ENCODE measurements around the gene FCN3.

FCN3 gene

DNA sequence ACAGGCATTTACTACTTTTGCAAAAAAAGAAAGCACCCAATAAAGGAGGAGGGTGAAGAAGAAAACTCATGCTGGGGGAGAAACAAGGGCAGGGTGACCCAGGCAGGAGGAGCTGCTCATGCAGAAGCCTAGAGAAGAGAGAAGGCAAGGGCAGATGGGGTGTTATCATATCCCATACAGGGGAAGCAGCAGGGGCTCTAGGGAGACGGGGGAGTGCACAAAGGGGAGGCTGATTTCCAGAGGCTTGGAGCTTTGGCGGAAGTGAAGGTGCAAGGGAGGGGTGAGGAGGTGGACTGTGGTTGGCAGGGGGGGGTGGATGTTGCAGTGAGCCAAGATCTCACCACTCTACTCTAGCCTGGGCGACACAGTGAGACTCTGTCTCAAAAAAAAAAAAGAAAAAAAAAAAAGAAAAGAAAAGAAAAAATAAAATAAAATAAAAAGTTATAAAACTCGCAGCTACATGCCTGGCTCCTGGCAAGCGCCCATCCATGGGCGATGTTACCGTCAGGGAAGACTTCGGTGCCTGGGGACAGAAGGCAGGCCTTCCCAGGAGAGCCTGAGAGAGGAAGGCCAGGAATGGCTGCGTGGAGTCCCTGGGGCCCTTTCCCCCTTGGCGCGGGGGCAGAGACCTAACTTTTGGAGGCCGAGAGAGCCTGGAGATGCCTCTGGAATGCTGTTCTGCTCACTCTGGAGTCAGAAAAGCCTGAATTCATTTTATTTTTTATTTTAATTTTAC, 3.3 kb upstream of the FCN3 start:
- DNase-seq: no peak

- DNase-seq: no peak
Observed at GRCh38 chr1:27372808-27373690, 1.6 kb downstream of the FCN3 start.

DNA sequence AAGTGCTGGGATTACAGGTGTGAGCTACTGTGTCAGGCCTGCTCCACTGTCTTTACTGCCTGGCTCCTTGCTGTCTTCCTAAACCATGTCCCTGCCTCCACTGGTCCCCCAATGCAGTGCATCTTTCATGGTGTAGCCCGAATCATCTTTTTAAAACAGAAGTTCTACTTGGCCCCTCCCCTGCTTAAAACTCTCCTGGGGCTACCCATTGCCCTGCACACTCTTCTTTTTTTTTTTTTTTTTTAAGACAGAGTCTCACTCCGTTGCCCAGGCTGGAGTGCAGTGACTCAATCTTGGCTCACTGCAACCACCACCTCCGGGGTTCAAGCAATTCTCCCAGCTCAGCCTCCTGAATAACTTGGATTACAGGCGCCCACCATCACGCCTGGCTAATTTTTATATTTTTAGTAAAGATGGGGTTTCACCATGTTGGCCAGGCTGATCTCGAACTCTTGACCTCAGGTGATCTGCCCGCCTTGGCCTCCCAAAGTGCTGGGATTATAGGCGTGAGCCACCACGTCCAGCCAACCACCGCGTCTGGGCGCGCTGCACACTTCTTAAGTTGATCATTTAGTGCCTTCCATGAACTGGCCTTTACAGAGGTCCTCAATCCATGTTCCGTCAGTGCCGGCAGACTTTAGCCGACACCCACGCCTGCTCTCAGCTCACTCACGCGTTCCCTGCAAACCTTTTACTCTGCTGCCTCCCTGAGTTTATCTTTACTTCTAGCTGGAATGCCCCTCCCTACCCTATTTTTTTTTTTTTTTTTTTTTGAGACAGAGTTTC, 2.4 kb downstream of the FCN3 start:
- DNase-seq: no peak

DNA sequence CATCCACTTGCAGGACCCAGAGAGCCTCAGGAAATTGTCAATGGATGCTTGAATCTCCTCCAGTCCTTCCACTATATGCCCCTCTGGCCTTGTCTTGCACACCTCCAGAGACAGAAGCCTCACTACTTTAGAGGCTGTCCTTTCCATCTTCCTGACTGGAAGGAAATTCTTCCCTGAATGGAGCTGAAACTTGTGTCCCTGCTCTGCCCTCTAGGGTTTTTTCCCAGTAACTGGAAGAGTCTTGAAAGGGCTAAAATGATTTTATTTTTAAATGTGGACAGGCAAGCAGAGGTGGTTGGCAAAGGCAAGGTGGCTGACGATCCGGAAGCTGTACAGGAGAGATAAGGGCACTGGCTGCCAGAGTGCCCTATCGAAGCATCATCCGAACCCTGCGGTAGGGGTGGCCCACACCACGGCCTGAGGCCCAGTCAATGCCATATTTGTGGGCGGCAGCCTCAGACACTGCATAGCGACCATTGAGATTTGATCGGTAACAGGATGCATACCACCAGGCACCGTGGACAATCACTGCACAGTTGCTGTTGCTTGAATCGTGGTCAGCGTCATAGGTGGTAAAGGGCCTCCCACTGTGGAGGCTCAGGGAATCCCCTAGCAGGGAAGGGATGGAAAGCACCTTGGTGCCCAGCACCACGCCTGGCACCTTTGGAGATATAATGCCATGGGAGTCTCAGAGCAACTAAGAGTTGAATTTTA, 5.6 kb downstream of the FCN3 start:
- peak; percentile 22 for DNase-seq

DNA sequence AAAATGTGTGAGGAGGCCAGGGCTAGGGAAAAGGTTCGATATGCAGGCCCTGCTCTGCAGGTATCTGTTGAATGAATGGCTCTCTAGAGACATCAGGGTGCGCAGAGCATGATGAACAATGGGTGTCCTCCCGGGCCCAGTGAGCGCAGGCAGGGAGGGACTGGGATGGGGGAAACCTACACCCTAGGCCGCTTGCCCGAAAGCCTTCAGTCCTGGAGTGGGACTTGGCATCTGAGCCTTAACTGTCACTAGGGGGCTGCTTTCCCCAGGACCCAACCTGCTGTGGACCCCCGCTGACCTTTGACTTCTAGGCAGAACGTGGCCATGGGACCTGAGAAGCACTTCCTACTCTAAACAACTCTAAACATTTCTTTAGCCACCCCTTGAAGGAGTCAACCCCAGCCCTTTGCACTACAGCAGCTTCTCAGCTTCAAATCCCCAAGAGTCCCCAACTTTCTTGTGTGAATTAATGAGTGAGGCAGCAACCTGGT, 7.4 kb downstream of the FCN3 start:
- no peak for DNase-seq

DNA sequence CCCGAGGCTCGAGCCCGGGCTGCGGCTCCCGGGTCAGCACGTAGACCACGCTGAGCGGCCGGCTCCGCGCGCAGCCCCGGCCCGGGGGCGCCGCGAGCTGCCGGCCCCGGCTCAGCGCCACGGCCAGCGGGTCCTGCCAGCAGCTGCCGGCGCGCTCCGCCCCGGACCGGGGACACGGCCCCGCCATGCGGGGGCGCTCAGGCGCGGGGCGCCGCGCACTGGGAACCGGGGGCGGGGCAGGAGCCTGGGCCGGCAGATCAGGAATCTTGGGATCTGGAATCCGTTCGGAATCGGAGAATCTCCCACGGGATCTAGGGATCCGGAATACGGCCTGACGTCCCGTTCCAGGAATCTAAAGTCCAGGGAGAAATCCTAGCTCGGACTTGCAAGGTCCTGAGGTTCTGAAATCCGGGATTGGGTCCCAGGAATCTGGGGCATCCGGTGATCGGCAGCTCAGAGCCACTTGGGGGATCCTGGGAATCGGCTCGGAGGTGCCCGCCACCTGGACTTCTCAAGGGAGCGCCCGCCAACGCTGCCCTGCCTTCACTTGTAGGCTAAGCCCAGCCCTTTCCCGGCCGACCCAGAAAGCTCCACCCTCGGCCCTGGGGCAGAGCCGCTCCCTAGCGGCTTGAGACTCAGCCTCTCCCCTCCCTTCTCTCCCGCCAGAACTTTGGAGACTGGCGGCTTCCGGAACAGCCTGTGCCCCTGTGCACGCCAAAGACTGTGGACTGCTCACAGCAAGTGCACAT, 8.0 kb downstream of the FCN3 start, which contains the start of gene MAP3K6:
TSS of gene MAP3K6 (minus strand) at position 551 of the 749 bp plus-strand sequence. CDS start at position 187, 364 bp downstream.
- no peak for DNase-seq

GRCh38 chr1:27366113-27366410, 8.6 kb downstream of the FCN3 start:
- peak; percentile 63 for DNase-seq

- peak; percentile 75 for DNase-seq
Observed at GRCh38 chr1:27365372-27366112, 9.1 kb downstream of the FCN3 start.

- no peak for DNase-seq
Observed at GRCh38 chr1:27364696-27365371, 9.8 kb downstream of the FCN3 start.

GRCh38 chr1:27363766-27364695, 10.6 kb downstream of the FCN3 start:
- DNase-seq: no peak

GRCh38 chr1:27361553-27361952, 13.1 kb downstream of the FCN3 start:
- no peak for DNase-seq

- no peak for DNase-seq
Observed at GRCh38 chr1:27361044-27361402, 13.6 kb downstream of the FCN3 start.

- peak; percentile 41 for DNase-seq
Observed at GRCh38 chr1:27360159-27361043, 14.2 kb downstream of the FCN3 start.

GRCh38 chr1:27359822-27360158, 14.8 kb downstream of the FCN3 start:
- DNase-seq: no peak

GRCh38 chr1:27358928-27359313, 15.7 kb downstream of the FCN3 start:
- DNase-seq: no peak

DNA sequence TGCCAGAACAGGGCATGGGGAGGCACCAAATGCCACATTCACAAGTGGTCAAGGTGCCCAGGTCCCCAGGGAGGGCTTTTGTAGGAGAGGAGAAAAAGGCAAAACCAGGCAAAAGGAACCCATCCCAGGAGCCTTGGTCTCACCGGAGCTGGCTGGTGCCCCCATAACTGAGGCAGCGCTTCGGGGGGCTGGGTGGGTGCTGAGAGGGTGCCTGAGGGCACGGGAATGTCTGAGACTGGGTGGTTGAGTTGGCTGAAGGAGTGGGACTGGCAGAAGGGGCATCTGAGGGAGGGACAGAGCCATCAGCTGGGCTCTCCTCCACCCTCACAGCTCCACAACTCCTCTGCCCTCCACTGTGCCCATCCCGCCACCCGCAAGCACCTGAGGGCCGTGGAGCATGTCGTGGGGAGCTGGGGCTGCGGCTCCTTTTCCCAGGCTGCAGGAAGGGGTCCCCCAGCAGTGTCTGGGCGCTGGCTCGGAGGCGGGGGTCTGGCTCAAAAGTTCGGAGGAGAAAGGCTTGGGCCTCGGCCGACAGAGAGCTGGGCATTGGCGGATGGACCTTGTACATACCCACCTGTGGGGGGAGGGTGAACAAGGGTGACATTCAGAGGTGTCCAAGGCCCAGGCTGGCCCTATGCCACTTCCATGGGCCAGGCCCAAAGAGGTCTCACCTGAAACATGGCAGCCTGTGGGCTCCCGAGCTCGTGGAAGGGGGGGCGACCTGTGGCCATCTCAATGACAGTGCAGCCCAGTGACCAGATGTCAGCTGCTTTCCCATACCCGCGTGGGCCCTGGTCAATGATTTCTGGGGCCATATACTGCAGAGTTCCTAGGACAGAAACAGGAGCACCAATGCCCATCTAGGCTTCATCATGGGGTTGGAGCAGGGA, 16.3 kb downstream of the FCN3 start:
- no peak for DNase-seq

GRCh38 chr1:27357281-27358037, 17.2 kb downstream of the FCN3 start:
- DNase-seq: peak; percentile 80
